C1 segment of cervical spinal cord (tissue), 14 donors: ENCODE results near the gene COL20A1.
"Not testable (repeated sequence)": the region's sequence is repeated elsewhere in the genome, so short reads cannot be mapped to it uniquely, and the experiment has no call there.

Experiments
- DNase-seq, 14 donors: peaks; one replicate each; lab custom pipeline; 2025; lab: John Stamatoyannopoulos, UW

The COL20A1 gene

GRCh38 chr20:63290136-63290676 is 2.8 kb upstream of the COL20A1 start:
- no peak for DNase-seq

- DNase-seq: peak in 1 of 14 donors; percentile 13
Measured at GRCh38 chr20:63290677-63291472, 2.1 kb upstream of the COL20A1 start.

GRCh38 chr20:63291811-63292210 is 1.2 kb upstream of the COL20A1 start:
- no peak for DNase-seq

- DNase-seq: no peak
Measured at GRCh38 chr20:63292292-63292701, 689 bp upstream of the COL20A1 start.

GRCh38 chr20:63293456-63293855 is 470 bp downstream of the COL20A1 start:
- no peak for DNase-seq

GRCh38 chr20:63293871-63294535 is 1.0 kb downstream of the COL20A1 start:
- no peak for DNase-seq

- DNase-seq: no peak
Measured at GRCh38 chr20:63294536-63294900, 1.5 kb downstream of the COL20A1 start.

- DNase-seq: no peak
Measured at GRCh38 chr20:63295018-63295417, 2.0 kb downstream of the COL20A1 start.

GRCh38 chr20:63295422-63295821 is 2.4 kb downstream of the COL20A1 start:
- DNase-seq: no peak

GRCh38 chr20:63295846-63296245 is 2.9 kb downstream of the COL20A1 start:
- DNase-seq: no peak

- DNase-seq: peak in 1 of 14 donors; percentile 46
Measured at GRCh38 chr20:63296531-63297299, 3.7 kb downstream of the COL20A1 start.

- DNase-seq: no peak
Measured at GRCh38 chr20:63297371-63297781, 4.4 kb downstream of the COL20A1 start.

GRCh38 chr20:63297796-63298572 is 5.0 kb downstream of the COL20A1 start:
- DNase-seq: no peak

GRCh38 chr20:63298731-63299312 is 5.8 kb downstream of the COL20A1 start:
- no peak for DNase-seq

- no peak for DNase-seq
Measured at GRCh38 chr20:63301671-63302070, 8.7 kb downstream of the COL20A1 start.

- no peak for DNase-seq
Measured at GRCh38 chr20:63303095-63303666, 10.2 kb downstream of the COL20A1 start.

- DNase-seq: no peak
Measured at GRCh38 chr20:63305393-63305792, 12.4 kb downstream of the COL20A1 start.

- DNase-seq: not testable (repeated sequence)
Measured at GRCh38 chr20:63305933-63306672, 13.1 kb downstream of the COL20A1 start.

GRCh38 chr20:63306673-63307537 is 13.9 kb downstream of the COL20A1 start:
- DNase-seq: no peak
